Spinal cord (tissue), 10 donors: ENCODE data around the gene SMAD6. TPM values are rescaled to one million over a fixed set of nuclear protein-coding genes. Genes with fewer than 3 reads are reported as not detected.

Source experiments
- DNase-seq, 6 donors: peaks; one replicate each; pipeline versions ENCODE4 v3.0.0 to v3.0.0-alpha.2; 2013 to 2015; ENCODE audit warnings: low spot score in 6 of 6, low read depth in 4 of 6
- H3K27ac ChIP-seq: one replicate; pipeline ENCODE4 v1.5.1; 2013; ENCODE audit warnings: low read depth, low read length, control low read depth
- H3K27me3 ChIP-seq: one replicate; pipeline ENCODE4 v1.6.1; 2013; ENCODE audit warnings: low read length; ENCODE audit not compliant: control insufficient read depth, insufficient read depth
- H3K36me3 ChIP-seq: one replicate; pipeline ENCODE4 v1.6.1; 2013; ENCODE audit warnings: low read length; ENCODE audit not compliant: control insufficient read depth, insufficient read depth
- H3K4me1 ChIP-seq: one replicate; pipeline ENCODE4 v1.6.1; 2013; ENCODE audit warnings: low read length; ENCODE audit not compliant: control insufficient read depth, insufficient read depth
- H3K4me3 ChIP-seq: one replicate; pipeline ENCODE4 v1.5.1; 2013; ENCODE audit warnings: low read depth, low read length, control low read depth
- H3K9me3 ChIP-seq: one replicate; pipeline ENCODE4 v1.6.1; 2013; ENCODE audit warnings: low read length; ENCODE audit not compliant: control insufficient read depth, insufficient read depth
- WGBS: methylation state at CpG from one replicate; pipeline ENCODE4 v1.1.5; 2013; ENCODE audit warnings: missing lambda C conversion rate; ENCODE audit not compliant: insufficient coverage; 5-methylcytosine and 5-hydroxymethylcytosine counted together
- polyA plus RNA-seq, 2 donors: library from polyadenylated mRNA; unstranded; fragments of 120-200 nt; gene quantifications; one replicate each; pipeline ENCODE4 v1.2.1, GENCODE V29; 2013; ENCODE audit not compliant: insufficient read length in 2 of 2
- total RNA-seq, 2 donors: library from RNA; depleted of rRNA in 1 of 2; stranded (reverse); fragments of 120-200 nt in 1 of 2; fragments of >200 nt in 1 of 2; gene quantifications; one replicate each; pipeline versions ENCODE4 v1.2.3 to v1.2.4, GENCODE V29; 2013 to 2014
- donor health status: healthy.

Gene SMAD6
- total and polyA plus RNA-seq, 4 donors, result 7.7 to 22.0 (median 10.3) TPM

GRCh38 chr15:66821307-66821706, 119.3 kb downstream of the SMAD6 start:
- no peak for DNase-seq
- WGBS, result 72% methylated on average over 4 of the region's 4 CpGs
- Histone ChIP-seq H3K4me1 (peaks cover 10% of the 10 kb centered on the region), H3K27ac (no peak overlapping the region), H3K36me3 (no peaks in the 10 kb centered on the region), H3K4me3 (no peak overlapping the region), H3K27me3 (no peaks in the 10 kb centered on the region), H3K9me3 (no peaks in the 10 kb centered on the region)

- no peaks in the 10 kb centered on the region for H3K36me3 ChIP-seq
- no peaks in the 10 kb centered on the region for H3K9me3 ChIP-seq
- 92% methylated on average over 4 of the region's 8 CpGs for WGBS
- DNase-seq, result no peak
- H3K4me1 ChIP-seq, result peaks cover 10% of the 10 kb centered on the region
- no peak overlapping the region for H3K4me3 ChIP-seq
- no peak overlapping the region for H3K27ac ChIP-seq
- H3K27me3 ChIP-seq, result no peaks in the 10 kb centered on the region
These were observed 120.1 kb downstream of the SMAD6 start for GRCh38 chr15:66822114-66822513.

DNA sequence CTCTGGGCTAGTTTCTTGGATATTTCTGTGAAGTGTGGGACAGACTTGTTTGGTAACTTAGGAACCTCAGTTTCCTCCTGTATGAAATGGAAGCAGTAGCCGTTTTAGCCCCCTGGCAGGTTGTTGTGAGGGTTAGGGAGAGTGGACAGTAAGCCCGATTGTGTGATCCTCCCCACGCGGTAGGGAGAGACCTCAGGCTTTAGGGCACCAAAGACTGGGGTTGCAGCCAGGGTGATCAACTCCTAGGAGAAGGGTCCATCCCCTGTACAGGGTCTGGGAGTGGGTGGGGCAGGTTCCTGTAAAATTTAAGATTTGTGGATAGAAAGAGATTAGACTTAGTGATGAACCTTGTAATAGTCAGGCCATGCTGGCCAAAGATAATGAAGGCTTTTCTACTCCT, 120.5 kb downstream of the SMAD6 start:
- Histone ChIP-seq H3K9me3 (no peaks in the 10 kb centered on the region), H3K36me3 (no peaks in the 10 kb centered on the region), H3K27me3 (no peaks in the 10 kb centered on the region), H3K4me3 (no peak overlapping the region), H3K4me1 (peaks cover 10% of the 10 kb centered on the region), H3K27ac (no peak overlapping the region)
- WGBS, result 97% methylated on average over 4 of the region's 4 CpGs
- no peak for DNase-seq

DNA sequence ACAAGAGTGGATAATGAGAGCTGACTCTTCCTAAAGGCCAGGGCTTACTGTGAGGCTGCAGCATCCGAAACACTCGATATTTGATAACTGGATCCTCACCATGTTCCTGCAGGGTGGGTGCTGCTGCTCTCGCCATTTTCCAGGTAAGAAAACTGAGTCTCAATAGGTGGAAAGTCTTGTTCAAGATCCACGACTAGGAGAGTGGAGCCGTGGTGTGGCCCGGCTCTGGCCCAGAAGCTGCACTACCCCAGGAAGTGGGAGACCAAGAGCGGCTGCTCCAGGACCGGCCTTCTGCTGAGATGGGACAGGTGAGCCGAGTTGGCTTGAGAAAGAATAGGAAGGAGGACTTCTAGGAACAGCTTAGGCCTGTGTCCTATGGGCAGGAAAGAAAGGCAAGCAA, 121.6 kb downstream of the SMAD6 start:
- WGBS, result 100% methylated on average over 9 of the region's 9 CpGs

GRCh38 chr15:66824424-66824823, 122.4 kb downstream of the SMAD6 start:
- Histone ChIP-seq H3K27ac (no peak overlapping the region), H3K4me1 (peaks cover 10% of the 10 kb centered on the region), H3K4me3 (no peak overlapping the region), H3K27me3 (no peaks in the 10 kb centered on the region), H3K36me3 (no peaks in the 10 kb centered on the region), H3K9me3 (no peaks in the 10 kb centered on the region)
- WGBS, result 86% methylated on average over 2 of the region's 3 CpGs
- no peak for DNase-seq

More for the DNA sequence above, 121.6 kb downstream of the SMAD6 start:
- no peak overlapping the region for H3K27ac ChIP-seq
- H3K4me3 ChIP-seq, result no peak overlapping the region
- no peak for DNase-seq
- no peaks in the 10 kb centered on the region for H3K36me3 ChIP-seq
- peaks cover 10% of the 10 kb centered on the region for H3K4me1 ChIP-seq
- no peaks in the 10 kb centered on the region for H3K9me3 ChIP-seq
- H3K27me3 ChIP-seq, result no peaks in the 10 kb centered on the region

GRCh38 chr15:66825139-66825538, 123.1 kb downstream of the SMAD6 start:
- no peak for DNase-seq
- peaks cover 10% of the 10 kb centered on the region for H3K4me1 ChIP-seq

GRCh38 chr15:66825731-66826130, 123.7 kb downstream of the SMAD6 start:
- 84% methylated on average over 5 of the region's 7 CpGs for WGBS
- DNase-seq, result no peak
- Histone ChIP-seq H3K27me3 (no peaks in the 10 kb centered on the region), H3K36me3 (no peaks in the 10 kb centered on the region), H3K4me3 (no peak overlapping the region), H3K27ac (no peak overlapping the region), H3K4me1 (peaks cover 5% of the 10 kb centered on the region), H3K9me3 (no peaks in the 10 kb centered on the region)

More at GRCh38 chr15:66825139-66825538, 123.1 kb downstream of the SMAD6 start:
- 95% methylated on average over 3 of the region's 3 CpGs for WGBS
- no peaks in the 10 kb centered on the region for H3K36me3 ChIP-seq
- no peaks in the 10 kb centered on the region for H3K27me3 ChIP-seq
- no peaks in the 10 kb centered on the region for H3K9me3 ChIP-seq
- H3K4me3 ChIP-seq, result no peak overlapping the region
- no peak overlapping the region for H3K27ac ChIP-seq

DNA sequence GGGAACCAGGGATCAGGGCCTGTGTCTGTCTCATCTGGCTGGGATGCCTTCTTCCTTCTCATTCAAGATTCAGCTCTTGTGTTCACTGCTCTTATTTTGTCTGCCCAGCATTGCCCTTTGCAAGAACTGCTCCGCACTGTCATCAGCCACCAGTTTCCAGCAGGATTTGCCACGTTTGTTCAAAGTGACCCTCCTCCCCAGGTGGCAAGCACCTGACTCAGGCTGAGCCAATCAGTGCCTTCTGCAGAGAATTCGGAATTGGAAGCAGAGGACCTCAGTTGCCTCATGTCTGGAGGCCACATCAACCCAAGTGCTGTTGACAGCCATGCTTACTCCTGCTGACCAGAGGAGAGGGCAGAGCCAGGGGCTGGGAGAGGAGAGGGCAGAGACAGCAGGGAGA, 124.5 kb downstream of the SMAD6 start:
- no peaks in the 10 kb centered on the region for H3K27me3 ChIP-seq
- DNase-seq, result no peak
- no peaks in the 10 kb centered on the region for H3K36me3 ChIP-seq
- H3K4me1 ChIP-seq, result no peaks in the 10 kb centered on the region
- no peaks in the 10 kb centered on the region for H3K9me3 ChIP-seq
- WGBS, result 47% methylated on average over 3 of the region's 3 CpGs
- H3K4me3 ChIP-seq, result no peak overlapping the region
- H3K27ac ChIP-seq, result no peak overlapping the region

GRCh38 chr15:66827039-66827697, 125.1 kb downstream of the SMAD6 start:
- DNase-seq, result no peak
- H3K36me3 ChIP-seq, result no peaks in the 10 kb centered on the region
- H3K4me3 ChIP-seq, result no peak overlapping the region
- 62% methylated on average over 6 of the region's 8 CpGs for WGBS
- H3K27me3 ChIP-seq, result no peaks in the 10 kb centered on the region
- H3K27ac ChIP-seq, result no peak overlapping the region
- H3K9me3 ChIP-seq, result no peaks in the 10 kb centered on the region
- no peaks in the 10 kb centered on the region for H3K4me1 ChIP-seq

DNA sequence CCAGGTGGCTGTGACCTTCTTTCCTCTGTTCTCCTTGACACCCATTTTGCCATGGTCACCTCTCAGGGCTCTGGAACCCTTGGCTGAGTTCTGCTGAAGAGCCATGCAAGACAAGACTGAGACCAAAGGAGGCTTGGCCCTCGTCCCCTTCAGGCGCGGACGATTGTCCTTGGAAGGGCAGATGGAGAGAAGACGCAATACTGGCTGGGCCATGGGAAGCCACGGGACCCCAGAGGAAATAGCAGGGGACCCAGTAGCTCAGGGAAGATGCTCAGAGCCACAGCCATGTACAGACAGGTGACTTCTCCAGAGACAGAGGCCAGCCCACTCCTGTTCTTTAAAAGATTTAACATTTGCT, 125.6 kb downstream of the SMAD6 start:
- Histone ChIP-seq H3K4me3 (no peak overlapping the region), H3K27me3 (no peaks in the 10 kb centered on the region), H3K36me3 (no peaks in the 10 kb centered on the region), H3K27ac (no peak overlapping the region), H3K9me3 (no peaks in the 10 kb centered on the region), H3K4me1 (no peaks in the 10 kb centered on the region)
- WGBS, result 85% methylated on average over 6 of the region's 6 CpGs
- DNase-seq, result no peak
